ENCODE data around the gene FKBP2. TPM values are rescaled to one million over a fixed set of nuclear protein-coding genes. Genes with fewer than 3 reads are reported as not detected.
"Not testable (repeated sequence)": the region's sequence is repeated elsewhere in the genome, so short reads cannot be mapped to it uniquely, and the experiment has no call there.

Gene FKBP2
- total RNA-seq, 1 experiment from 2014 or later, result 70.2 TPM

DNA sequence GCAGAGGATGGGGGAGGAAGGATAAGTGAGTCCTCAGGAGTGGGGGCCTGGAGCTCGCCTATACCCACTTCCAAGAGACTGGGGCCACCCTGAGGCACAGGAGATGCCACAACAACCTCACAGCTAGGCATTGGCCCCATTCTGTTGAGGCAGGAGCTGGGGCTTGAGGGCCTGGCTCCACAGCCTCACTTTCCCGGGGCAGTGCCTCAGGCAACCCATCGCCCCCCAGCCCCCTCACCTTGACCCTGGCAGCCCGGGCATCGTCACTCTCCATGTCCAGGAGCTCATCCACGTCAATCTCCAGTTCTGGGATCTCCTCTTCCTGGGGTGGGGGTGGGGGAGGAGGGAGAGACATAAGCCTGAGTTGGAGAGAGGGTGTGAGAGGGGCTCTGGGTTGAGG, 4.1 kb downstream of the FKBP2 start:
- H3K9me3 Mint-ChIP-seq (ENCODE audit: unreplicated experiment), result no peaks in the 10 kb centered on the region
- intact Hi-C loops (cut with micrococcal nuclease; ENCODE audit: unreplicated experiment), result no loop called here
- ChIA-PET POLR2A (interaction anchor here (1.1 kb wide), 1 partner anchor 15 kb away, joined by 4 read pairs; the partner anchor contains the start of gene DNAJC4), CTCF (interaction anchor here (0.5 to 1.1 kb wide), 7 partner anchors 12 to 1030 kb away, joined by 3 to 8 read pairs (median 5); no protein-coding TSS in a partner anchor)
- H3K36me3 Mint-ChIP-seq (ENCODE audit: insufficient read depth, unreplicated experiment), result peaks cover 68% of the 10 kb centered on the region
- peaks cover 26% of the 10 kb centered on the region for H3K4me1 Mint-ChIP-seq (ENCODE audit: low read depth, unreplicated experiment)
- peak overlapping the region; percentile 97 for H3K4me3 Mint-ChIP-seq (ENCODE audit: unreplicated experiment)
- Histone ChIP-seq H3K4me1 (peaks cover 27% of the 10 kb centered on the region), H3K9me3 (no peaks in the 10 kb centered on the region), H3K27me3 (replicated peaks; ENCODE audit: control insufficient read depth, insufficient read depth, low read length) (no peaks in the 10 kb centered on the region), H3K36me3 (ENCODE audit: control insufficient read depth, insufficient read depth, low read length) (0 out of 2 replicates have a peak, but pooled peaks cover 3% of the 10 kb centered on the region), H3K4me3 (ENCODE audit: low read depth, low read length) (peak overlapping the region; percentile 90)
- no TSS peak for BruUV-seq (replicated peaks)
- TF ChIP-seq, protein P1, sequence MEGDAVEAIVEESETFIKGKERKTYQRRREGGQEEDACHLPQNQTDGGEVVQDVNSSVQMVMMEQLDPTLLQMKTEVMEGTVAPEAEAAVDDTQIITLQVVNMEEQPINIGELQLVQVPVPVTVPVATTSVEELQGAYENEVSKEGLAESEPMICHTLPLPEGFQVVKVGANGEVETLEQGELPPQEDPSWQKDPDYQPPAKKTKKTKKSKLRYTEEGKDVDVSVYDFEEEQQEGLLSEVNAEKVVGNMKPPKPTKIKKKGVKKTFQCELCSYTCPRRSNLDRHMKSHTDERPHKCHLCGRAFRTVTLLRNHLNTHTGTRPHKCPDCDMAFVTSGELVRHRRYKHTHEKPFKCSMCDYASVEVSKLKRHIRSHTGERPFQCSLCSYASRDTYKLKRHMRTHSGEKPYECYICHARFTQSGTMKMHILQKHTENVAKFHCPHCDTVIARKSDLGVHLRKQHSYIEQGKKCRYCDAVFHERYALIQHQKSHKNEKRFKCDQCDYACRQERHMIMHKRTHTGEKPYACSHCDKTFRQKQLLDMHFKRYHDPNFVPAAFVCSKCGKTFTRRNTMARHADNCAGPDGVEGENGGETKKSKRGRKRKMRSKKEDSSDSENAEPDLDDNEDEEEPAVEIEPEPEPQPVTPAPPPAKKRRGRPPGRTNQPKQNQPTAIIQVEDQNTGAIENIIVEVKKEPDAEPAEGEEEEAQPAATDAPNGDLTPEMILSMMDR (IDR thresholded peaks at IDR 0.05; ENCODE audit: insufficient read depth in 1 of 2, low read depth in 1 of 2, low read length in 1 of 2, severe bottlenecking in 1 of 2, unreplicated experiment in 1 of 2), result no peak
- H3K27me3 Mint-ChIP-seq (ENCODE audit: insufficient read depth, unreplicated experiment), result no peaks in the 10 kb centered on the region
- peak overlapping the region; percentile 90 for H3K27ac Mint-ChIP-seq (ENCODE audit: unreplicated experiment)
- DNase-seq, result no peak

DNA sequence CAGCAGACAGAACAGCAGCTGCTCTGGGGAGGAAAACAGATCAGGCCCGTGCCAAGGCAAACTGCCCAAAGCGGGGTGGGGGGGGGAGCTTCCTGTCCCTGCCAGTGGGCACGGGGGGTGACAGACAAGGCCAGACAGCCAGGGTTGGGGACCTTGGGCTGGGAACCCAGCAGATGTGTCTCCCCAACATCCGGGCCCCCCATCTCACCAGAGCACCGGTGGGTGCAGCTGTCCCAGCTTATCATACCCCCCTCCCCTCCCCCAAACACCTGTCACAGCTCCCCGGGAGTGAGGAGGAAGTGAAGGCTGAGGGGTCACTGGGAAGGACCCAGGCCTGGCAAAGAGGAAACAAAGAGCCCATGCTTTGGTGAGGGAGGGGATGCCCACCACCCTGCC, 4.5 kb downstream of the FKBP2 start:
- CTCF ChIA-PET, result interaction anchor here (0.5 to 1.5 kb wide), 8 partner anchors 12 to 1030 kb away, joined by 3 to 8 read pairs (median 5); no protein-coding TSS in a partner anchor
- no peaks in the 10 kb centered on the region for H3K9me3 Mint-ChIP-seq (ENCODE audit: unreplicated experiment)
- Histone ChIP-seq H3K9me3 (no peaks in the 10 kb centered on the region), H3K27me3 (replicated peaks; ENCODE audit: control insufficient read depth, insufficient read depth, low read length) (no peaks in the 10 kb centered on the region), H3K4me3 (ENCODE audit: low read depth, low read length) (peak overlapping the region; percentile 90), H3K36me3 (ENCODE audit: control insufficient read depth, insufficient read depth, low read length) (0 out of 2 replicates have a peak, but pooled peaks cover 3% of the 10 kb centered on the region), H3K4me1 (peaks cover 28% of the 10 kb centered on the region)
- H3K27me3 Mint-ChIP-seq (ENCODE audit: insufficient read depth, unreplicated experiment), result no peaks in the 10 kb centered on the region
- peaks cover 21% of the 10 kb centered on the region for H3K4me1 Mint-ChIP-seq (ENCODE audit: low read depth, unreplicated experiment)
- H3K36me3 Mint-ChIP-seq (ENCODE audit: insufficient read depth, unreplicated experiment), result peaks cover 64% of the 10 kb centered on the region
- DNase-seq, result no peak
- peak overlapping the region; percentile 90 for H3K27ac Mint-ChIP-seq (ENCODE audit: unreplicated experiment)
- POLR2A ChIA-PET, result interaction anchor here (0.5 to 1.1 kb wide), 2 partner anchors 15 to 612 kb away, joined by 3 to 4 read pairs; partner anchors contain the start of gene DNAJC4
- TF ChIP-seq, protein P1 (IDR thresholded peaks at IDR 0.05; ENCODE audit: insufficient read depth in 1 of 2, low read depth in 1 of 2, low read length in 1 of 2, severe bottlenecking in 1 of 2, unreplicated experiment in 1 of 2), result no peak
- no TSS peak for BruUV-seq (replicated peaks)
- H3K4me3 Mint-ChIP-seq (ENCODE audit: unreplicated experiment), result peak overlapping the region; percentile 97
- intact Hi-C loops (cut with micrococcal nuclease; ENCODE audit: unreplicated experiment), result no loop called here

- DNase-seq, result peak; percentile 72 to 85
- peaks cover 20% of the 10 kb centered on the region for H3K4me1 Mint-ChIP-seq (ENCODE audit: low read depth, unreplicated experiment)
- Histone ChIP-seq H3K36me3 (ENCODE audit: control insufficient read depth, insufficient read depth, low read length) (0 out of 2 replicates have a peak, but pooled peaks cover 3% of the 10 kb centered on the region), H3K4me1 (peaks cover 32% of the 10 kb centered on the region), H3K4me3 (ENCODE audit: low read depth, low read length) (peak overlapping the region; percentile 90), H3K27me3 (replicated peaks; ENCODE audit: control insufficient read depth, insufficient read depth, low read length) (no peaks in the 10 kb centered on the region), H3K9me3 (no peaks in the 10 kb centered on the region)
- peak overlapping the region; percentile 97 for H3K4me3 Mint-ChIP-seq (ENCODE audit: unreplicated experiment)
- no peaks in the 10 kb centered on the region for H3K27me3 Mint-ChIP-seq (ENCODE audit: insufficient read depth, unreplicated experiment)
- peaks cover 57% of the 10 kb centered on the region for H3K36me3 Mint-ChIP-seq (ENCODE audit: insufficient read depth, unreplicated experiment)
- intact Hi-C loops (cut with micrococcal nuclease; ENCODE audit: unreplicated experiment), result no loop called here
- ChIA-PET POLR2A (interaction anchor here (0.5 to 2.0 kb wide), 6 partner anchors 16 to 611 kb away, joined by 3 to 22 read pairs (median 4); partner anchors contain the start of genes DNAJC4, PRDX5, STIP1 and TRMT112), CTCF (interaction anchor here (0.5 to 1.5 kb wide), 8 partner anchors 8 to 1029 kb away, joined by 3 to 6 read pairs (median 4); partner anchors contain the start of gene NAA40)
- TF ChIP-seq, protein P1 (IDR thresholded peaks at IDR 0.05; ENCODE audit: insufficient read depth in 1 of 2, low read depth in 1 of 2, low read length in 1 of 2, severe bottlenecking in 1 of 2, unreplicated experiment in 1 of 2), result no peak
- BruUV-seq (replicated peaks), result no TSS peak
- no peaks in the 10 kb centered on the region for H3K9me3 Mint-ChIP-seq (ENCODE audit: unreplicated experiment)
- peak overlapping the region; percentile 90 for H3K27ac Mint-ChIP-seq (ENCODE audit: unreplicated experiment)
Measured at GRCh38 chr11:64245797-64246620, 5.1 kb downstream of the FKBP2 start.

- DNase-seq; intact Hi-C loops (cut with micrococcal nuclease; ENCODE audit: unreplicated experiment): not testable (repeated sequence)
- CTCF ChIA-PET, result interaction anchor here (1.0 to 1.5 kb wide), 5 partner anchors 9 to 307 kb away, joined by 3 to 5 read pairs (median 3); partner anchors contain the start of gene NAA40
Measured at GRCh38 chr11:64246621-64246870, 5.7 kb downstream of the FKBP2 start.

More at GRCh38 chr11:64246621-64246870, 5.7 kb downstream of the FKBP2 start:
- POLR2A ChIA-PET, result interaction anchor here (0.5 to 2.0 kb wide), 4 partner anchors 23 to 71 kb away, joined by 3 to 22 read pairs (median 4); partner anchors contain the start of genes PRDX5, STIP1 and TRMT112
- not testable (repeated sequence) for H3K27me3 Mint-ChIP-seq (ENCODE audit: insufficient read depth, unreplicated experiment); BruUV-seq (replicated peaks); H3K36me3 ChIP-seq (ENCODE audit: control insufficient read depth, insufficient read depth, low read length); H3K9me3 Mint-ChIP-seq (ENCODE audit: unreplicated experiment); H3K27me3 ChIP-seq (replicated peaks; ENCODE audit: control insufficient read depth, insufficient read depth, low read length); H3K9me3 ChIP-seq
- Histone ChIP-seq H3K4me3 (ENCODE audit: low read depth, low read length) (peak overlapping the region; percentile 90), H3K4me1 (peaks cover 32% of the 10 kb centered on the region)
- peaks cover 52% of the 10 kb centered on the region for H3K36me3 Mint-ChIP-seq (ENCODE audit: insufficient read depth, unreplicated experiment)
- peaks cover 20% of the 10 kb centered on the region for H3K4me1 Mint-ChIP-seq (ENCODE audit: low read depth, unreplicated experiment)
- H3K27ac Mint-ChIP-seq (ENCODE audit: unreplicated experiment), result peak overlapping the region; percentile 90
- peak overlapping the region; percentile 97 for H3K4me3 Mint-ChIP-seq (ENCODE audit: unreplicated experiment)
